Stimulated activated CD8-positive, alpha-beta memory T cell treated with anti-CD3 and anti-CD28 coated beads, Interleukin-4, amount 100 ng/mL, for 4 hours (primary cell): Measurements from ENCODE around the gene KRT12.
"Not testable (repeated sequence)": the region's sequence is repeated elsewhere in the genome, so short reads cannot be mapped to it uniquely, and the experiment has no call there.

ENCODE experiments used
- DNase-seq, 2 donors: peaks; one replicate each; pipeline ENCODE4 v3.0.0-alpha.2; 2020; ENCODE audit warnings: low read depth in 2 of 2, low spot score in 1 of 2

The KRT12 gene

DNA sequence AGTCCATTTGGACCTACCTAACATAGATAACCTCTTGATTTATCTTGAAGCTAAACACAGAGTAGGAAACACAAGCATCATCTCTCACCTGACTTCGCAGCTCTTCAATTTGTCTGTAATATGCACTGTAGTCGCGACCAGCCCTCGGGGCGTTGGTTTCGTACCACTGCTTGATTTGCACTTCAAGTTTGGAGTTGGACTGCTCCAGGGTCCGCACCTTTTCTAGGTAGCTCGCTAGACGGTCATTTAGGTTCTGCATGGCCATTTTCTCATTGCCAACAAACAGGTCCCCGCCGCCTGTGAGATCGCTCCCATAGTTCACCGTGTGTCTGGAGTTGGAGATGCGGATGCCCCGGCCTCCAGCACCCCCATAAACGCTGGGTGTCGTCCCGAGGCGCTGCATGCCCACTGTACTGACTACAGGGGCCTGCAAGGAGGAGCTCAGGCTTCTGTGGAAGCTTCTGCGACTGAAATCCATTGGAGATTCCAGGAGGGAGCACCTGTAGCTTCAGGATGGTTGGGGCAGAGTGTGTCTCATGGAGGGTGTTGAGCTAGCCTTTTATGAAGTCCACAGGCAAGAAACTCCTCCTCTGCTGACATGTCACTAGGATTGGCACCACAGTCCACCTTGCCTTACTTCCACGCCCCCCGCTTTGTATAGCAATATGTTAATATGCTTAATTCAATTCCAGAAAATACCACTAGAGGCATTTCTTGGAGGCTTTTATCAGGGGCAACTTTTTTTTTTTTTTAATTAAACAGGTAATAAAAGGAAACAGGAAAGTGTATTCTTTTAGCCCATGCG is 17.9 kb upstream of the KRT12 start, which contains the start of gene KRT20:
Gene KRT20 (minus strand): TSS at position 535 of the 805 bp plus-strand sequence. CDS start 57 bp downstream, at position 478.
- DNase-seq = no peak

DNA sequence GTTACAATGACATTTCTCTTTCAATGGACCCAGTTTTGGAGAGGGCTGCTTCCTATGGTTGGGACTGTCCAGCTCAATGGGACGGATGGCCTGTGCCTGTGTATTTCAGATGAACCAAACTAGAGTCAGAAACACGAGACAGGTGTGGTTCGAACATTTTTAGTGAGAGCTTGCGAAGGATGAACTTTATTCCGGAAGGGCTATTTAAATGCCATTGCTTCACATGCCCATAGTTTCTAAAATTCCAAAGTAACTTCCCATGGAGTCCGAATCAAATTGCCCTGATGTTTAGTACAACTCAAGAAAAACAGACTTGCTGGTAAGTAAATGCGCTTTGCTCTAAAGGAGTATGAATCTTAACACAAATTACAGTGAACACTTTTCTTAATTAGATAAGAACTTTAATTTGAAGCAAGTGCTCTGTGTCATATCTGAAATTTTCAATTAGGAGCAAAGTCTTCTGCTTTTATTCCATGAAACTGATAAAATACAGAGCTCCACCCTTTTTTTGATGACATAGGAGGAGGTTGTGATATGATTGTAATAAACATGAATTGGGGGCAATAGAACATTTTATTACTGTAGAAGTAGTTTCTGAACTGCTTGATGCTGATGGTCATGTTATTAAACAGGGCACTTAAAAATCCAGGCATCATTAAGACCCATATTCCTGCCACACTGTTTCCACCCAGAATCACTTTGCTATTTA is 16.8 kb upstream of the KRT12 start:
- DNase-seq = no peak

DNA sequence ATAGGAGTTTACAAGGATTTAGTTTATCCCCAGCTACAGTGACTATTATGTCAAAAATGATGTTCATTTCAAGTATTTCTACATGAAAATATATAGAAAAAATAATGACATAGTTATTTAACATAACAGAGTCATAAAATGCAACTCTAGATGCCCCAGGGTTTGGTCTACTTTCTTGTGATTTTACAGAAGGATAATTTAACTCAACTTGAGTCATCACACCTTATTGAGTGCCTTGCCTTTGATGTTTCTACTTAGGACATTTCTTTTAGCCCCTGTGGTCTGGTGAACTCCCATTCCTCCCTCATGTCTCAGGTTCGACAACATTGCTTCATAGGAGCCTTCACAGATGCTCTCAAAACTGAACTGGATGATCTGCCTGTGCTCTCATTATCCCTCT is 16.0 kb upstream of the KRT12 start:
- DNase-seq = no peak

DNA sequence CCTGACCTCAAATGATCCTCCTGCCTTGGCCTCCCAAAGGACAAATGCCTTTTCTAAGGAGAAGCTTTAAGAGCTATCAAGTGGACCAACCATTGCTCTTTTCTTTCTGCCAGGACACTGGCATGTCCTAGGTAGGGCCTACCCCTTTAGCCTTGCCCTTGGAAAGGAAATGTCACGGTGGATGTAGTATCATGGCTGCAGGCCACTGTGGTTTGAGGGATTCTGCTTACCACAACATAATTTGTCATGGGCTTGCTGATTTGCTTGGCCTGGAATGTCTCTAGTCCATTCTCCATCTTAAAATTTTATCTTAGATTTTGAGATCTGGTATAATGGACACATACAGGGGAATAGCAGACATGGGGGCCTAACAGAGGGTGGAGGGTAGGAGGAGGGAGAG is 12.0 kb upstream of the KRT12 start:
- no peak for DNase-seq

DNA sequence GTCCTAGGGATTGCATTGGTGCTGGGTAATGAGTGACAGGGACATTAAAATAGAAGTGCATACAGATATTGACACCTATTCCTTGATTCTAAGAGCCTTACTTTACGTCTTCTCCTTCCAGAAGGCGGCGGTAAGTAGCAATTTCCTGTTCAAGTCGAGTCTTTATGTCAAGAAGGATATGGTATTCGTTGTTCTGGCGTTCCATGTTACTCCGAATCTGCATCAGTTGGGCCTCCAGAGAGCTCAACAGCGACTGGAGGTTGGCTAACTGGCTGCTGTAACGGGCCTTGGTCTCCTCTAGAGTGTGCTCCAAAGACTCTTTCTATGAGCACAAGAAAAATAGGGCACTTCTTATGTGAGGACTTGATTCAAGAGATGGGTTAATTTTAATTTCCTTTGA is 11.0 kb upstream of the KRT12 start:
- no peak for DNase-seq

DNA sequence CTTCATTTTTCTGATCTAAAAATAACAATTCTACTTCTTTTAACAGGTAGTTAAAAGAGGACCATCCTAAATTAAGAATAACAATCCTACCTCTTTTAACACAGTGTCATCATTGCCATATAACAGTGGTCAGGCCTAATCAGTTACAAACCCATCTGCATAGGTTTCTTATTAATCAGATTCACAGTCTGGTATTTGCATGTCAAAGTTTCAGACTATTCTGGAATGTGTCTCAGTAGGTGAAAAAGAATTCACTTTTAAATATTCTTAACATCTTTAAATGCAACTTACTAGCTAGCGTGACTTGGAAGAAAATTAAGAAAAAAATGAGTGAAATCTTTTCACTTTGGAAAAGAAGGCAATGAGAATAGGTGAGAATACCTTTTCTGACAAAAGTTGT is 6.8 kb upstream of the KRT12 start:
- no peak for DNase-seq

DNA sequence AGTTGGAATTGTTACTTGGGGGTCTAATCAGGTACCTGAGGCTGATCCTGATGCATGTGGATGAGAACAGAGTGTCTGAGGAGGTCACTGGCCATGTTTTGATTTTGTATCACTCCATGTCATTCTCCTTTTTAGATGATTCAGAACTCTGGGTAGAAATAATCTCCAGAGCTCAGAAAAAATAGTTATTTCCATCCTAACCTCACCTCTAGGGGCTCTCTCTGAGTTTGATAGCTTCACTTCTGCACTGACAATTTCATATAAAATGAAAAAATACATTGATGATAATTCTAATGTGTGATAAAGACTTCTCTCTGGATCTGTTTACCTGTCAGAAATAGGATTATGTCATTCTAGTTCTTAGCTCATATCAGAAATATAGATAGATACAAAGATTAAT is 6.2 kb upstream of the KRT12 start:
- no peak for DNase-seq

DNA sequence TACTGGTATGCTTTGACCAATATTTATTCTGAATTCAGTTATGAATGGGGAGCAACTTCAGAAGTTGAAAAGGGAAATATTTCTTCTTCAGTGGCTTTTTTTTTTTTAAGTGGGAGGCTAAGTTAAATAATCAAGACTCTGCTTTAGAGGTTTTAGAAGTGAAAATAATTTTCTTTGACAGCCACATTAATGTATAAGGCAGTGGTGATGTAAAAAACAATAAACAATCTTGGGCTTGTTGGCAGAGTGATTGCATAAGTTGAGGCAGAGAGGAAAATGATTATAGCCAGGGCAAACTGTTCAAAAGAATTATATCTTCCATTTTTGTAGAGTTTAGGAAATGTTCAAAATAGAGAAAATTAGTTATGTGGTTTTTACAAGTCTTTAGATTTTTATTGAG is 5.4 kb upstream of the KRT12 start:
- no peak for DNase-seq

DNA sequence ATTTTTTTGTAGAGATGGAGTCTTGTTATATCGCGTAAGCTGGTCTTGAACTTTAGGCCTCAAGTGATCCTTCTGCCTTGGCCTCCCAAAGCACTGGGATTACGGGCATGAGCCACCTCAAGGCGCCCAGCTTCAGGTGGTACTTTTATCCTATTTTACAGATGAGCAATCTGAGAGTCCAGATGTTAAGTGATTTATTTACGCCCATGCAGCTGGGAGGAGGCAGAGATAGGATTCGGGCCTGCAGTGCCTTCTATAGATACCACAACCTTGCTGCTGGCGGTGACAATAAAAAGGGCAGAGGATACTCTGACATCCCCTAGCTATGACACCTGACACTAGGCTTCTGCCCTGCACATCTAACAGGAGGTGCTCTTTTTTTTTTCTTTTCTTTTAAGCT is 4.3 kb upstream of the KRT12 start:
- no peak for DNase-seq

DNA sequence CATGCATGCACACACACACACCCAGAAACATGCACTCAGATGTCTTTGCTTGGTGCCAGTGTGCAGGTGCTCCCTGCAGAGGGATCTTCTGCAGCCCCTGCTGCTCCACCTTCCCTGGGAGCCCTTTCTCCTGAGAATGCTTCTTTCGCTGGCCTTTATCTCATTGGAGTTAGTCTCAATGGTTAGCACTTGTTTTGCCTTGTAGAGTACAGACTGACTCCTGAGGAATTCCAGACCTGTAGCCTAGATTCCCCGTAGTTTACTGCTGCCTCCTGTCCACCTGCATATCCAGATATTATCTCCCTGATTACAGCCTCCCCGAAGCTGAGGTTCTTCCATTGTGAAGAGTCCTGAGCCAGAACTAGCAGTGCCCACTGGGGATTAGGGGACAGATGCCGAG is 3.1 kb upstream of the KRT12 start:
- no peak for DNase-seq

DNA sequence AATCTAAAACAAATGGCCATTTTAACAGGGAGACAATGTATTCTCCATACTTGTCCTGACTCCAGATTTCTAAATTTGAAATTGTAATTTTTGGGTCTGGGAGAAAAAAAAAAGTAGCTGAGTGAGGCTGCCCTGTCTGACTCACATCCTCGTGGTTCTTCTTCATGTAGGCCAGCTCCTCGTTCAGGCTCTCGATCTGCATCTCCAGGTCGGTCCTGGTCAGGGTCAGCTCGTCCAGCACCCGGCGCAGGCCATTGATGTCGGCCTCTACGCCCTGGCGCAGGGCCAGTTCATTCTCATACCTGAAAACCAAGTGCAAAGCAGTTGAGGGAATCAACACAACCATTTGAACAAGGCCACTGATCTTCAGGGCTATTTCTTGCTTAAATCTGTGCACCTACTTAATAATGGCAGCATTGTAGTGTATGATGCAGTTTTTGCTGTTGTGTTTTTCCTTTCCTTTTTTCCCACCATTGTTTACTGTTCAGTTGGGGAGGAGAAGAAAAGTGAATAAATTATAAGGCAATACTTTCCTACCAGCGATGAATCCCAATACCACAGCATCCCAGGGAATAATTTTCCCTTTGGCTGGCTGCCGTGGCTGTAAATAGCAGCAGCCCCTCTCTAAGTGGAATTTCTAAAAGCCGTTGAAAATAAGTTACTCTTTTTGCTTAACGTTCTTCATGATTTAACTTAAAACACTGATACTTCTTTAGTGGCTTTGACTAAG is 2.2 kb downstream of the KRT12 start:
- no peak for DNase-seq

DNA sequence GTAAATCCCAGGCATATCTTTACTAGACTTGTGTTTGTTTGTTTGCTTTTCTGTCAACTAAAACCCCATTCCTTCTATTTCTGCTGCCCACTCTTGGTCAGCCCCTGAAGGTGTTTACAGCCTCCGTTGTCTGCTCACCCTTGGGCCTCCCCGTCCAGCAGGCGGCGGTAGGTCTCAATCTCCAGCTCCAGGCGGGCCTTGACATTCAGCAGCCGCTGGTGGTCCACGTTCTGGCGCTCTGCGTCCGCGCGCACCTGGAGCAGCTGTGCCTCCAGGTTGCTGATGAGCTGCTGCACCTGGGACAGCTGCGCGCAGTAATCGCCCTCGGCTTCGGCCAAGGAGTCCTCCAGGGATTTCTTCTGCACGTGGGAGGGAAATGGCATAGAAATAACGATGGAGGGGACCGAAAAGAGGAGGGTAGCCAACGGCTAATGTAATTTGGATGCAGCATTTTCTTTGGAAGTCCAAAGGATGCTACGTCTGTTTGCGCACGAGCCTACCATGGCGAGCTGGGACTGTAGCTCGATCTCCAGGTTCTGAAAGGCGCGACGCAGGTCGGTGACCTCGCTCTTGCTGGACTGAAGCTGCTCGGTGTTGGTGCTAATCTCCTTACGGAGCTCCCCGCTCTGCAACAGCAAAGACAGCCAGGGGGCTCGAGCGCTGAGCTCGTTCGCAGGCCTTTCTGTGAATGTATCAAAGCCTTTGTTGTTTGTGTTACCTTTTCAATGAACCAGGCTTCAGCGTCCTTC is 3.9 kb downstream of the KRT12 start:
- DNase-seq = no peak

DNA sequence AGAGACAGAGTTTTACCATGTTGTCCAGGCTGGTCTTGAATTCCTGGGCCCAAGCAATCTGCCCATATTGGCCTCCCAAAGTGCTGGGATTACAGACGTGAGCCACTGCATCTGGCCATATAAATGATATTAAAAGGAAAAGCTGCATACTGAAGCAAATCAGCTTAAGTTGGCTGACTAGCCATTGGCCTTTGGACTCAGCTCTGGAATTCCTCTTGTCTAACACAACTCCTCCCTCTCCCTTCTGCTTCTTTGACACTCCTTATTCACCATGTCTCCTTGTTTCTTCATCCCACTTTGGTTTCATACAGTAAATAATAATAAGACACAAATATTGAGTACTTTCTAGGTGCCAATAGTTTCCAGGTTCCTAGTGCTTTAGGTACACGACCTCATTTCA is 7.5 kb downstream of the KRT12 start:
- no peak for DNase-seq

DNA sequence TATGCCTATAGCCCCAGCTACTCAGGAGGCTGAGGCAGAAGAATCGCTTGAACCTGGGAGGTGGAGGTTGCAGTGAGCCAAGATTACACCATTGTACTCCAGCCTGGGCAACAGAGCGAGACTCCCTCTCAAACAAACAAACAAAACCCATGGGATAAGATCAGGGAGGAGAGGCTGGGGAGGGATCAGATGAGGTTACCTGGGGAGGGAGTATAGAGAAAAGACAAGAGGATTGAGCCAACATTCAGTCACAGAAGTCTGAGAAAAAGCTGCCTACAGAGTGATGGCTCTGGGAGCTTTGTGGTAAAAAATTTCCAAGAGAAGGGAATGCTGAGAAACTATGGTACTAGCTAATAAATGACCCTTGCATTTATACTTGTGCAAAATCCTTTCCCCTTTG is 8.4 kb downstream of the KRT12 start:
- not testable (repeated sequence) for DNase-seq

DNA sequence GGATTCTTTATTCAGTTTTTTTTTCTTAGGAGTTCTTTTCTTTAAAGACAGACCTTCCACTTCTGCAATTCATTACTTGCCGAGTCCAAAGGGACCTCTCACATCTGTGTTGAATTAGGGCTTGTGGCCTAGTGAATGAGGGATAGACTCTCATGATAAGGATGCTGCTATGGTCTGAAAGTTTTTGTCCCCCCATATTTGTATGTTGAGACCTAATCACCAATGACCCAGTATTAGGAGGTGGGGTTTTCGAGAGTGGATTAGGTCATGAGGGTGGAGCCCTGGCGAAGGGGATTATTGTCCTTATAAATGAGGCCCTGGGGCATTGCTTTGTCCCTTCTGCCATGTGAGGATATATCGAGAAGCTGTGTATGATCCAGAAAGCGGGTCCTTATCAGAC is 9.5 kb downstream of the KRT12 start:
- no peak for DNase-seq

DNA sequence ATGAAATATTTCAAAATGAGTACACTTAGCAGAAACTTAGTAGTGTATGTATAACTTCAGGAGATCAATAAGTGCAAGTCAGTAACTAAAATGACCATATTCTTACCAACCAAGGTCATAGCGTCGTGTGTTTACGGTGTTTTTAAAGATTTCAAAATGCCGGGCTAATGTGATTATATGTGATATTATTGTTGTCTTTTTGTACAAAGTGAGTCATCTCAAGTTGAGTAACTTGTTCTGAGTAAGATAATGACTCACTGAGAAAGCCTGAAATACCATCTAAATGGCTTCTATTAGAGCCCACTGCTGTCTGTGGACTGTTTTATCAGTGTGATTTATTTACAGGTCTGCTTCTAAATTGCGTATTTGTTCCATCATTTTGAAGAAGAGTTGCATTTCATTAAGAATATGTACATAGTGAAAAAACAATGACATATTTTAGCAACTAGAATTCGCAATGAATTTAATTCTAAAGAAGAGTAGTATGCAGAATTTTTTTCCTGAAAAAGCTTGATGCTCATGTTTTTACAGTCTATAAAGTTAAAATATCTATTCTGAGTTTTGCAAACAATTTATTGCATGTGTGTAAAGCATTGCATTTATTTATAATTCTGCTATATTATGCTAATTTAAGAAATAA is 12.7 kb downstream of the KRT12 start:
- DNase-seq = no peak

DNA sequence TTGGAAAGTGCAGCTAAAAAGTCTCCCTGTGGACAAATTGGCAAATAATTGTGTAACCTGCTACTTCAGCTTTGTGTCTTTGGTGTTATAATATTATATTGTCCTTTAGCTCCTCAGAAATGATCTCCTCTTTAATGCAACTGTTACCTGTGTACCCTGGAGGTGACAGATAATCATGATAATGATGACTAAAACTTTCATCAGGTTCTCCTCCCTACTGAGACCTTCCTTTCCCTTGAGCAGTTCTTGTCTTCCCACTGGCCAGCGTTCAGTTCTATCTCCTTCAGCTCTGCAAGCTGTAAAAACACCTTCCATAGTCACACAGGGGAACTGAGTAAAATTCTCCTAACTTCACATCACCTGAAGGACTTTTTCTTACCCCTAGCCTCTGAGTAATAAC is 14.7 kb downstream of the KRT12 start:
- no peak for DNase-seq

DNA sequence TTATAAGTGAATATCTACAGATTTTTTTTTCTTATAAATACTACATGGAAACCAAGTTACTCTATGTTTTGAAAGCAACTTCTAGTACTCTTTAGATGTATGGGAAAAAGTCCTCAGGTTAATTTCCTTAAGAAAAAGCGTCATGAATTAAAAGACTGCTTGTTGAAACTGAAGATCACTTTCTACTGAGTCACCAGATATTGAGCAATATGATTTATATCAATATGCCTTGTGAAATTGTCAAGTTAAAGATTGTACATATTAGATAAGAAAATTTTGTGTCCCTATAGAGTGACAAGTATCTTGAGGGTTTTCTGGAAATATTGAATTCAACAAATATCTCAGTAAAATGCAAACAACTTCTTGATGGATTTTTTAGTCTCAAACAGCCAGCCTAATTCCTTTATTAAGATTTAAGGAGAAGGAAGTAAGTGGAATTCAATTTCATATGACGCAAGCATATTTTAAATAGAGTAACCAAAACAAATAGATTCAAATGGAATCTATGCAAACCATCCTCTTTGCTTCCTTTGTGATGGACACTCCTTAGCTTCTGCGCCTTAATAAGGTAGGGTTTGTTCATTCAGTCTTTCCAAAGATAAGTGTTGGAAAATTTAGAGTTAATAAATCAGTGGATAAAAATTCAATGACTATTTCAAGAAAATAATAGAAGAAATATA is 16.6 kb downstream of the KRT12 start:
- no peak for DNase-seq

DNA sequence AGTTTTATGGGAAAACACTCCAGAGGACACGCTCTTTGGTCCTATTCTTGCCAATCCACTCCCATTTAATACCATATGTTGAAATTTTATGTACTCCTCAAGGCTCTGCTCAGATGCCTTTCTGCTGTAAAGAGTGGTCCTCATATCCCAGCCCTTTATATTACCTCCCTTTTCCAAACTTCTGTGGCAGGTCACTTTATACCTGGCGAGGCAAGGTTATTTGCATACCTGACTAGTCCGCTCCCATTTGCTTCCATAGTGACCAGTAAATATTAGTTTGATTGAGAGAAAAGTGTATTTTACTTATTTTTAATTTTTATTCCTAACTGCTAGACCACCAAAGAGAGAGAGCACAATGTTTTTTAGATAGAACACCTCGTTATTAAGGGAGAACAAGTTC is 17.3 kb downstream of the KRT12 start:
- no peak for DNase-seq

DNA sequence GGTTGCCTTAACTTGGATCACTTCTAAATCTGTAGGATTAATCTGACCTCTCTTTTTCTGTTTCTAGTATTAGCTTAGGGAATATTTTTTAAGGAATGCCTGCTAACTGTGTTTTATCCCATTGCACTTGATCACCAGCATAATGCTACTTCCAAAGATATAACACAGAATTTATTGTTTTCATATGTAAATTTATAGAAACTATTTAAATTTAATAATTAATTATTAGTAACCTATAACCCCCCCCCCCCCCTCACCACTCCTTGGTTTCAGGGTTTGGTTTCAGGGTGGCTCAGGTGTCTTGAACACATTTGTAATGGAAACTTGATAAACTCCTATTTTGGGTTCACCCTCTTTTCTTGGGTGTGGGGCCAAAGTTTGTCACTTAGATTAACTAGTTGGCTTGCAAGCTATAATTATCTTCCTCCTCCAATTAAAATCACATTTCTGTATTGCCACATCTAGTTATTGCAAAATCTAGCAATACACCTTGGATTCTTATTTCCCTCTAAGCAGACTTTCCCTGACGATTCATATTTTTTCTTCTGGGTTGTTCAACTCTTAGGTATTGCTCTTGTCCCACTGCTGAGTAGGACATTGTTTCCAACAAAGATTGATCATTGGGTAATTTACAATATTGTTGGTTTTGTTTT is 18.3 kb downstream of the KRT12 start:
- no peak for DNase-seq
